CD4-positive, alpha-beta T cell treated with Interleukin-15 for 1 hour (primary cell): Measurements from ENCODE around the gene CLBA1.
"Not testable (repeated sequence)": the region's sequence is repeated elsewhere in the genome, so short reads cannot be mapped to it uniquely, and the experiment has no call there.

Experiments used
- DNase-seq: peaks from one replicate; pipeline ENCODE4 v3.0.0-alpha.2; 2020

The CLBA1 gene

DNA sequence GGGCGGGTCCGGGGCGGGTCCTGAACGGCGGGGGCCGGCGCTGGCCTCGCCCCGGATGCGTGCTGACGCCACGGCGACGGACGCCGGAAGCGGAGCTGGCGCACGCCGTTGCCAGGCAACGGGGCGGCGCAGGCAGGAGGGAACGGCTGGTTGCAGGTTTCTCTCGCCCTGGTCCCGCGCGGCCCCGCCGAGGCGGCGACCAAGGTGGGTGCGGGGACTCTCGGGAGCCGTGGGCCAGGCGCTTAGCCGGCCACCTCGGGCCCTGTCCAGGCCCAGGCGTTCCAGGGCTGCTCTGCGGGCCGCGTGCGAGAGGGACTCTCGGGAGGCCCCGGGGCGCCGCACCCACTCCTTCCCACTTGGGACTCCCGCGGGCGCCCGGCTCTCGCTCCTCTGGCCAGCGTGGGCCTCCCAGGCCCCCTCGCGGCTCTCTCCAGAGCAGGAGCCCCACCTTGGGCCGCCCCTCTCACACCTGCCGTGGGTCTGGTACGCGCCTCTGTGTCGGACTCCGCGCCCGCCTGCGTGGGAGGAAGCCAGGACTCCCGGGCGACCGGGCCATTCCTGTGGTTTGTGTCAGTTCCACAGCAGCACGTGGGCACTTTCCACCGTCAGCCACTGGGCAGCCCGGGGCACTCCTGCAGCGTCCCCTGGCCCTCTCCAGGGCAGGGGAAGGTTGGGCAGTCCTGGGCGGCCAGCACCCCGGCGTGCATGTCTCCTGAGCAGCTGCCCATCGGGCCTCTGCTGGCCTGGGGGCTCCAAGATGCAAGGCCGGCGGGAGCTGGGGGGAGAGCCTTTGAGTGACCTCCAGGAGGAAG lies at the start of gene CLBA1:
Gene CLBA1 (plus strand): TSS at position 114 of the 812 bp plus-strand sequence. CDS start 644 bp downstream, at position 758.
- peak; percentile 93 for DNase-seq

DNA sequence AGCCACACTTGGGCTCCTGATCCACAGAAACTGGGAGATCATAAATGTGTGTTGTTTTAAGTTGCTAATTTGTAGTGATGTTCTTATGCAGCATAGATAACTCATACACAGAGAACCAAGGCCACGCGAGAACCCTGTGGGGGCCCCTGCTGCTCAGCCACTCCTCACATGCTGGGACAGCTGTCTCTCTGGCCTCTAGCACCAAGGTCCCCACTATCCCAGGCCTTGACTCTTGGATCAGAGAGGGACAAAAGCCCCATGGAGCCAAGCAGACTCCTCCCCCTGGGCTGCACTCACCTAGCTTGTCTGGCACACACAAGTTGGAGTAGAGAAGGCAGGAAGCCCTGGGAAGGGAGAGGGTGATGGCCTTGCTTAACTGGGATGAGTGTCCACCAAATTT lies 49.6 kb upstream of the CLBA1 start:
- DNase-seq, result peak; percentile 3

DNA sequence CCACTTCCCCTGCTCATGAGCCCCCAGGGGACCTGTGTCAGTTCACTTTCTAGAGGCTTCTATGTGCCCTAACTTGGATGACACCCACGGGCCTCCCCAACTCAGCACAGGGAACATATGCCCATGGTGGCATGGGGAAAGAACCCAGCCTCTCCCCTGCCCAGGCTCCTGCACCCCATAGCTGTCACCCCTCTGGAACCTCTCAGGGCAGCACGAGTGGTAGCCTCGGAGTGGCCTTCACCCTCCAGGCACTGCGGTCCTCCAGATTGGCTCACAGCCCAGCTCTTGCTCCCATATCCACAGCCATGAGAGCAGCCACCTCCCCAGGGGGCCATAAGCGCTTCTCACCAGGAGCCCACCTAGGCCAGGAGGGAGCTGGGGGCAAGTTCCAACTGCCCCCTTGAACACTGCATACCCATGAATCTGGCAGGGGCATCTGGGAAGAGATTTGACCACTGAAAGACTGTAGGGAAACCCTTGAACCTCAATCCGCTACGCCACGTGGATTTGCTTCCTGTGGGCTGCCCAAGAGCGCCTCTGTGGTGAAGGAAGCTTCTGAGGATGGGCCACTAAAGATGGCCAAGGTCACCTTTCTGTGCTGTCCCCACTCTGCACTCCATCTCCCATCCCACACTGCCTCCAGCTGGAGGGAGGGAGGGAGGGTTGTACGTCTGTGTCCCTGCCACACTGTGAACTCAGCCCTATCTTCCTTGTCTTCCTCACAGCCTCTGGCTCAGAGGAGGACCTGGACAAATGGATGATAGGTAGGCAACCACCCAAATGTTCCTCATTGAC lies 49.0 kb upstream of the CLBA1 start:
- DNase-seq, result peak; percentile 11

DNA sequence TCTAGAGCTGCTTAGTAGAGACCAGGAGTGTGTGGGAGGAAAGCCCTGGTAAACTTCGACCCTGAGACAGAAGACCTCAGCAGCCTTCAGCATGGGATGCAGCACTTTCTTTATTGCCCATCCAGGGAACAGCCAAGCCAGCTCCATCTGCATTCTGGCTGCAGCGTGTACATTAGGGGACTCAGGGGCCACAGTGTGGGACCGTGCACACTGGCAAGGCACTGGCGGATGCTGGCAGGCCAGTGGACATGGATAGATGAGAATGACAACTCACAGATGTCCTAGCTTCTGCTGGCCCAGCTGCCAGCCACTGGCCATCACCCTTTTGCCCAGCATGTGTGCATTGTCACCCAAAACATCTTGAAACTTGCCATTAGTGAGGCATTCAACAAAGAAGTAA lies 48.4 kb upstream of the CLBA1 start:
- DNase-seq, result no peak

DNA sequence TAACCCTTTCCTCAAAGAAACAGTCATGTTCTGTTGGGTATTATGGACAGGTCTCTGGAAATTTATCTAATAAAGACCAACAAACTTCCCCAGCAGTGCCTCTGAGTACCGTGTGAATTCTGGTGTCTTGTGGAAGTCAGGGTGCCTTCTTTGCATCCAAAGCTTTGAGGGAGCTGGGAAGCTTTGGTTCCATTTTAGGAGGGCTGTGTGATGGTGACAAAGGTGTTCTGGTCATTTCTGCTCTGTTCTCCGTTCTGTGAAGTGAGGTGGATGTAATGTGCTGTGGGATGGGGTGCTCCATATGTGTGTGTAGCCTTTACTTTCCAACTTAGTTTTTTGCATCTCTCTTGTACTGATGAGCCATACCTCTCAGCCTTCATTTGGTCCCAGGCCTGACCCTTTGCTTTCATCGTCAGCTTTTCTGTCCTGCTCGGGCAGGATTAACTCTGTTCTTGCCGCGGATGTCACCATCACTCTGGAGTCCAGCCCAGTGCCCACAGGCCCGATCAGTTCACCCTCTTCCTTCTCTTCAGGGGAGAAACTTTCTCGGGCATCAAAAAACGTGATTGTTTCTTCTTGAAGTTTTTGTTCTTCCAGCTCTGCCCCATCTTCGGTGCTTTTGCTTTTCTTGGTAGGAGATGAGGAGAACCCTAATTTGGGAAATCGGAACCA lies 47.8 kb upstream of the CLBA1 start:
- DNase-seq, result no peak

- no peak for DNase-seq
These were observed 47.2 kb upstream of the CLBA1 start for GRCh38 chr14:104938436-104938835.

DNA sequence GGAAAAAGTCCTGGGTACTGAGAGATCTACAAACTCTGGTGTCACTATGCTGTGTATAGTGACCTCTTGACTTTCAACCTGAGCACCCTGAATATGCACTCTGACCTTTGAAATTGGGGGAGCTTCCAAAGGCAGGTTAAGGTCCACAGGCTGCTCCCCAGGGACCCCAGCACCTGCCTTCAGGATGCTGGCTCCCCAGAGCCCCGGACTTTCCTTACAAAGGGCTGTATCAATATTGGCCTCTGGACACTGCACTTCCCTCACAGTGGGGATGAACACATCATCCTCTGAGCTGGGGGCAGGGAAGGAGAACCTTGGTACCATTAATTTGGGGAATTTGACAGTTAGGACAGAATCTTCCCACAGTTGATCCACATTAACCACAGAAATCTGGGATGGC lies 46.6 kb upstream of the CLBA1 start:
- DNase-seq, result no peak

DNA sequence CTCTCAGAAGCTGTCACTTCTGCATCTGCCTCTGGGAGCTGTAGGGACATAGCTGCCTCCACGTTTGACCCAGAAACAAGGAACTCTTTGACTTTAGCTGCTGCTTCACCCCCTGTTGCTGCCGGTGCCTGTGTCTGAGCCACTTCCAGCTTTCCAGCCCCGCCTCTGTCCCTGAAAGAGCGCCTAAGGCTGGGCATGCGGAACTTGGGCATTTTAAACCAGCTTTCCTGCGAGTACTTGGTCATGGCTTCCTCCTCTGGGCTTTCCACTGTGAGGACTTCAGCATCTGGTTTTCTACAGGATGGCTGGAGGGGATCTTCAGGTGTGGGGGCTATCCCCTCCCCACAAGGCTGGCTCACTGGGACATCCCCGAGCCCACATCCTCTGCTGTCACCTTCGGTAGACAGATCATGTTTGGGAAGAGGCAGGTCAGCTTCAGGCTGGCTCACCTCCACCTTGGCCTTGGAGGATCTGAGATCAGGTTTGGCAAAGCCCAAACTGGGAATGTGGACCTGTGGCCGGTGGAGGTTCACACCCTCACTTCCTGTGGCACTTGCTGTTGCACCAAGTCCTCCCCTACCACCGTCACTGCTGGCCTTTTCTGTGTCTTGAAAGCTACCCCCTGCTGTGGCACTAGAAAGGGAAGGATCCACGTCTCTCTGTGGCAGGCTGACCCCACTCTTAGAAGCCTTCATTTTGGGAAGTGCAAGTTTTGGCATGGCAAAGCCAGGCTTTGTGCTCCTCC lies 45.8 kb upstream of the CLBA1 start:
- DNase-seq, result peak; percentile 15

DNA sequence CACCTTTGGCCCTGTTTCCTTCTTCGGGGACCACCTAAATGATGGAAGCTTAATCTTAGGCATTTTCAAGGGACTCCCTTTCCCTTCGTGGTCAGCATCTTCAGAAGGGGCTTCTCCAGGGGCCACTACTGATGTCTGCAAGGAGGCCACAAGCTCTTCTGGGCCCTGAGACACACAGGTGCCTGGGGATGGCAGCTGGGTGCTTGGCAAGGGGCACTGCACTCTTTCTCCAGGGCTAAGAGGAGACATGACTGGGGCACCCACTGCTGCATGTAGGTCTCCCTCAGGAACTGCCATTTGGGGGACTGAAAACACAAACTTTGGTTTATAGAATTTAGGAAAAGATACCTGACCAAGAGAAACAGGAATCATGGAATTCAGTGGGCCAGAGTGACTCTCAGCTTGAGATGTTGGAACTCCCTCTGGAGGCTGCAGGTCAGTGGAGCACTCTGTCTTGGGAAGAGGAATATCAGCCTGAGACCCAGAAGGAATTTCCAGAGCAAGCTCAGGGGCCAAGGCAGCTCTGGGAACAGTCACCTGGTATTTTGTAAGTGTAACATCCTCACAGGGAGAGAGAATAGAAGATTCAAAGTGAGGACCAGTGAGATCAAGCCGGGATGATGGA lies 45.0 kb upstream of the CLBA1 start:
- DNase-seq, result peak; percentile 5

DNA sequence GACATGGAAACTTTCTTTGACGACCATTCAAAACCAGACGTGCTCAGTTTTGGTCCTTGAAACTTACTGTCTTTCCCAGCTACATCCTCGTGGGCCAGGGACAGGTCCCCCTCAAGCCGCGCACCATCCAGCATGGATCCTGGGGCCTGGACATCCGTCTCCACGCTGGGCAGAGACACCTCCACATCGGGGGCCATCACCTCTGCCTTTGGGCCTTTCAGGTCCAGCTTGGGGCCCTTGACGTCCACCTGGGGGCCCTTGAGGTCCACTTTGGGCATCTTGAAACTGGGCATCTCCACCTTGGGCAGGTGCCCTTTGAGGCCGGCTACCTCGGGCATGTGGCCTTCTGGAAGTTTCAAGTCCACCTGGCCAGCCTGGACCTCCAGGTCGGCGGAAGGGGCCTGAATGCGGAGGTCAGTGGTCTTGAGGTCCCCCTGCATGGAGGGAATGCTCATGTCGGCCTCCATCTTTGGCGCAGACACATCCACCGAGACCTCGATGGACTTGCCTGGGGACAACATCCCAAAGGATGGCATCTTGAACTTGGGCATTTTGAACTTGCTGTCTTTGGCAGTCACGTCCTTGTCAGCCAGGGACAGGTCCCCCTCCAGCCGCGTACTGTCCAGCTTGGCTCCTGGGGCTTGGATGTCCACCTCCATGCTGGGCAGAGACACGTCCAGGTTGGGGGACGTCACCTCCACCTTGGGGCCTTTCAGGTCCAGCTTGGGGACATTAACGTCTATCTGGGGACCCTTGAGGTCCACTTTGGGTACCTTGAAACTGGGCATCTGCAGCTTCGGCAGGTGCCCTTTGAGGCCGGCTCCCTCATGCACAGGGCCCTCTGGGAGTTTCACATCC lies 43.9 kb upstream of the CLBA1 start:
- no peak for DNase-seq

DNA sequence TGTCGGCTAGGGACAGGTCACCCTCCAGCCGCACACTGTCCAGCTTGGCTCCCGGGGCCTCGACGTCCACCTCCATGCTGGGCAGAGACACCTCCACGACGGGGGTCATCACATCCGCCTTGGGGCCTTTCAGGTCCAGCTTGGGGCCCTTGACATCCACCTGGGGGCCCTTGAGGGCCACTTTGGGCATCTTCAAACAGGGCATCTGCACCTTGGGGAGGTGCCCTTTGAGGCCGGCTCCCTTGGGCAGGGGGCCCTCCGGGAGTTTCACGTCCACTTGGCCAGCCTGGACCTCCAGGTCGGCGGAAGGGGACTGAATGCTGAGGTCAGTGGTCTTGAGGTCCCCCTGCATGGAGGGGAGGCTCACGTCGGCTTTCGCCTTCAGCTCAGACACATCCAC lies 43.0 kb upstream of the CLBA1 start:
- DNase-seq, result no peak

- not testable (repeated sequence) for DNase-seq
These were observed 42.2 kb upstream of the CLBA1 start for GRCh38 chr14:104943216-104944015.

GRCh38 chr14:104944016-104944308 lies 41.6 kb upstream of the CLBA1 start:
- not testable (repeated sequence) for DNase-seq

DNA sequence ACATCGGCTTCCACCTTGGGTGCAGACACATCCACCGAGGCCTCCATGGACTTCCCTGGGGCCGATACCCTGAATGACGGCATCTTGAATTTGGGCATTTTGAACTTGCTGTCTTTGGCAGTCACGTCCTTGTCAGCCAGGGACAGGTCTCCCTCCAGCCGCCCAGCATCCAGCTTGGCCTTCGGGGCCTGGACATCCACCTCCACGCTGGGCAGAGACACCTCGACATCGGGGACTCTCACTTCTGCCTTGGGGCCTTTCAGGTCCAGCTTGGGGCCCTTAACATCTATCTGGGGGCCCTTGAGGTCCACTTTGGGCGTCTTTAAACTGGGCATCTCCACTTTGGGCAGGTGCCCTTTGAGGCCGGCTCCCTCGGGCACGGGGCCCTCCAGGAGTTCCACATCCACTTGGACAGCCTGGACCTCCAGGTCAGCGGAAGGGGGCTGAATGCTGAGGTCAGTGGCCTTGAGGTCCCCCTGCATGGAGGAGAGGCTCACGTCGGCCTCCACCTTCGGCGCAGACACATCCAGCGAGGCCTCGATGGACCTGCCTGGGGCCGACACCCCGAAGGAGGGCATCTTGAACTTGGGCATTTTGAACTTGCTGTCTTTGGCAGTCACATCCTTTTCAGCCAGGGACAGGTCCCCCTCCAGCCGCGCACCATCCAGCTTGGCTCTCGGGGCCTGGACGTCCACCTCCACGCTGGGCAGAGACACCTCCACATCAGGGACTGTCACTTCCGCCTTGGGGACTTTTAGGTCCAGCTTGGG lies 41.0 kb upstream of the CLBA1 start:
- not testable (repeated sequence) for DNase-seq

GRCh38 chr14:104945266-104945665 lies 40.3 kb upstream of the CLBA1 start:
- not testable (repeated sequence) for DNase-seq

GRCh38 chr14:104945986-104946965 lies 39.3 kb upstream of the CLBA1 start:
- not testable (repeated sequence) for DNase-seq

DNA sequence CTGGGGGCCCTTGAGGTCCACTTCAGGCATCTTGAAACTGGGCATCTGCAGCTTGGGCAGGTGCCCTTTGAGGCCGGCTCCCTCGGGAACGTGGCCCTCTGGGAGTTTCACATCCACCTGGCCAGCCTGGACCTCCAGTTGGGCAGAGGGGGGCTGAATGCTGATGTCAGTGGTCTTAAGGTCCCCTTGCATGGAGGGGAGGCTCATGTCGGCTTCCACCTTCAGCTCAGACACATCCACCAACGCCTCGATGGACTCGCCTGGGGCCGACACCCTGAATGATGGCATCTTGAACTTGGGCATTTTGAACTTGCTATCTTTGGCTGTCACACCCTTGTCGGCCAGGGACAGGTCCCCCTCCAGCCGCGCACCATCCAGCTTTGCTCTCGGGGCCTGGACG lies 38.4 kb upstream of the CLBA1 start:
- not testable (repeated sequence) for DNase-seq
